Adrenal gland (tissue), 5 donors: Measurements from ENCODE around the gene NIBAN1.

ENCODE experiments used
- POLR2A ChIP-seq, 2 donors: fragments of 450-650 bp; IDR thresholded peaks; one replicate each; pipeline ENCODE4 v1.6.1; 2017; ENCODE audit warnings: antibody characterized with exemption in 2 of 2, mild to moderate bottlenecking in 2 of 2, moderate library complexity in 1 of 2
- TF ChIP-seq, protein P1 (sequence below), 6 experiments: fragments of 450-650 bp in 4 of 6; fragments of 200-600 bp in 2 of 6; sonication (generic) in 1 of 6; IDR thresholded peaks; 1 replicate in 5 of 6; 2 replicates in 1 of 6; pipeline versions ENCODE4 v1.5.1 to v1.8.0; 2016 to 2021; ENCODE audit warnings: antibody characterized with exemption in 6 of 6, mild to moderate bottlenecking in 2 of 6, moderate library complexity in 1 of 6
- donor health status: DM: no; HTN: no; CAD: no.

DNA sequence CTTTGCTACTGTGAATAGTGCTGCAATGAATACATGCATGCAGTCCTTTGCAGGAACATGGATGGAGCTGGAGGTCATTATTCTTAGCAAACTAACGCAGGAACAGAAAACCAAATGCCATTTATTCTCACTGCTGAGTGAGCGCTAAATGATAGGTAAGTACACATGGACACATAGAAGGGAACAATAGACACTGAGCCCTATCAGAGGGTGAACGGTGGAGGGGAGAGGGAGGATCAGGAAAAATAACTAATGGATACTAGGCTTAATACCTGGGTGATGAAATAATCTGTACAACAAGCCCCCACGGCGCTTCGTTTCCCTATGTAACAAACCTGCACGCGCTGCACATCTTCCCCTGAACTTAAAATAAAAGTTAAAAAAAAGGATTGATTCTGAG, 8.9 kb downstream of the NIBAN1 start:
- TF ChIP-seq, protein P1, sequence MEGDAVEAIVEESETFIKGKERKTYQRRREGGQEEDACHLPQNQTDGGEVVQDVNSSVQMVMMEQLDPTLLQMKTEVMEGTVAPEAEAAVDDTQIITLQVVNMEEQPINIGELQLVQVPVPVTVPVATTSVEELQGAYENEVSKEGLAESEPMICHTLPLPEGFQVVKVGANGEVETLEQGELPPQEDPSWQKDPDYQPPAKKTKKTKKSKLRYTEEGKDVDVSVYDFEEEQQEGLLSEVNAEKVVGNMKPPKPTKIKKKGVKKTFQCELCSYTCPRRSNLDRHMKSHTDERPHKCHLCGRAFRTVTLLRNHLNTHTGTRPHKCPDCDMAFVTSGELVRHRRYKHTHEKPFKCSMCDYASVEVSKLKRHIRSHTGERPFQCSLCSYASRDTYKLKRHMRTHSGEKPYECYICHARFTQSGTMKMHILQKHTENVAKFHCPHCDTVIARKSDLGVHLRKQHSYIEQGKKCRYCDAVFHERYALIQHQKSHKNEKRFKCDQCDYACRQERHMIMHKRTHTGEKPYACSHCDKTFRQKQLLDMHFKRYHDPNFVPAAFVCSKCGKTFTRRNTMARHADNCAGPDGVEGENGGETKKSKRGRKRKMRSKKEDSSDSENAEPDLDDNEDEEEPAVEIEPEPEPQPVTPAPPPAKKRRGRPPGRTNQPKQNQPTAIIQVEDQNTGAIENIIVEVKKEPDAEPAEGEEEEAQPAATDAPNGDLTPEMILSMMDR (IDR thresholded peaks at IDR 0.05), result no peak
- no peak for TF ChIP-seq POLR2A (IDR thresholded peaks at IDR 0.05)
